Epithelial cell of esophagus (primary cell): ENCODE data around the gene DUSP22.

ENCODE experiments used
- DNase-seq: peaks from one replicate; pipeline ENCODE4 v3.0.0; 2010; ENCODE audit warnings: low read depth
- H3K4me3 ChIP-seq: 2 replicates; pipeline ENCODE4 v1.5.1; 2011; ENCODE audit warnings: mild to moderate bottlenecking, low read length, control low read depth
- TF ChIP-seq, protein P1 (sequence below): IDR thresholded peaks from 2 replicates; pipeline ENCODE4 v1.5.1; 2011; ENCODE audit warnings: low read depth, mild to moderate bottlenecking, low read length, control low read depth, inconsistent platforms; ENCODE audit not compliant: insufficient read depth; ENCODE audit errors: missing control alignments

The DUSP22 gene

DNA sequence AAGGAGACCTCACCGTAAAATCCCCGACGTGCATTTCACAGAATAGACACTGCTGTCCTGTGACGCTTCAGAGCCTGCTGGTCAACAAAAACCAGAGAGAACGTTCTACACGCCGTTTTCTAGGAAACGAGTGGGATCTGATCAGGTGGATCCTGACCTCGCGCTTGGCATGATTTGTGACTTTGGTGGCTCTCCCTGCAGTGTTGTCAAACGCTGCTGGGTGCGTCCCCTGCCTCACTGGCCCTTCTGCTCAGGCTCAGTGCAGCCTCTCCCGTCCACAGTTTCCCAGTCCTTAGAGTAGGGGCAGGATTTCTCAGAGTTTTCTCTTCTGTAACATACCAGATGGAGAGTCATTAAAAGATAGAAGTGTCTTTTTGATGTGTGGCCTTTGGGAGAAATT lies 71.6 kb downstream of the DUSP22 start:
- no peak overlapping the region for H3K4me3 ChIP-seq
- DNase-seq: no peak
- TF ChIP-seq, protein P1, sequence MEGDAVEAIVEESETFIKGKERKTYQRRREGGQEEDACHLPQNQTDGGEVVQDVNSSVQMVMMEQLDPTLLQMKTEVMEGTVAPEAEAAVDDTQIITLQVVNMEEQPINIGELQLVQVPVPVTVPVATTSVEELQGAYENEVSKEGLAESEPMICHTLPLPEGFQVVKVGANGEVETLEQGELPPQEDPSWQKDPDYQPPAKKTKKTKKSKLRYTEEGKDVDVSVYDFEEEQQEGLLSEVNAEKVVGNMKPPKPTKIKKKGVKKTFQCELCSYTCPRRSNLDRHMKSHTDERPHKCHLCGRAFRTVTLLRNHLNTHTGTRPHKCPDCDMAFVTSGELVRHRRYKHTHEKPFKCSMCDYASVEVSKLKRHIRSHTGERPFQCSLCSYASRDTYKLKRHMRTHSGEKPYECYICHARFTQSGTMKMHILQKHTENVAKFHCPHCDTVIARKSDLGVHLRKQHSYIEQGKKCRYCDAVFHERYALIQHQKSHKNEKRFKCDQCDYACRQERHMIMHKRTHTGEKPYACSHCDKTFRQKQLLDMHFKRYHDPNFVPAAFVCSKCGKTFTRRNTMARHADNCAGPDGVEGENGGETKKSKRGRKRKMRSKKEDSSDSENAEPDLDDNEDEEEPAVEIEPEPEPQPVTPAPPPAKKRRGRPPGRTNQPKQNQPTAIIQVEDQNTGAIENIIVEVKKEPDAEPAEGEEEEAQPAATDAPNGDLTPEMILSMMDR: no peak

DNA sequence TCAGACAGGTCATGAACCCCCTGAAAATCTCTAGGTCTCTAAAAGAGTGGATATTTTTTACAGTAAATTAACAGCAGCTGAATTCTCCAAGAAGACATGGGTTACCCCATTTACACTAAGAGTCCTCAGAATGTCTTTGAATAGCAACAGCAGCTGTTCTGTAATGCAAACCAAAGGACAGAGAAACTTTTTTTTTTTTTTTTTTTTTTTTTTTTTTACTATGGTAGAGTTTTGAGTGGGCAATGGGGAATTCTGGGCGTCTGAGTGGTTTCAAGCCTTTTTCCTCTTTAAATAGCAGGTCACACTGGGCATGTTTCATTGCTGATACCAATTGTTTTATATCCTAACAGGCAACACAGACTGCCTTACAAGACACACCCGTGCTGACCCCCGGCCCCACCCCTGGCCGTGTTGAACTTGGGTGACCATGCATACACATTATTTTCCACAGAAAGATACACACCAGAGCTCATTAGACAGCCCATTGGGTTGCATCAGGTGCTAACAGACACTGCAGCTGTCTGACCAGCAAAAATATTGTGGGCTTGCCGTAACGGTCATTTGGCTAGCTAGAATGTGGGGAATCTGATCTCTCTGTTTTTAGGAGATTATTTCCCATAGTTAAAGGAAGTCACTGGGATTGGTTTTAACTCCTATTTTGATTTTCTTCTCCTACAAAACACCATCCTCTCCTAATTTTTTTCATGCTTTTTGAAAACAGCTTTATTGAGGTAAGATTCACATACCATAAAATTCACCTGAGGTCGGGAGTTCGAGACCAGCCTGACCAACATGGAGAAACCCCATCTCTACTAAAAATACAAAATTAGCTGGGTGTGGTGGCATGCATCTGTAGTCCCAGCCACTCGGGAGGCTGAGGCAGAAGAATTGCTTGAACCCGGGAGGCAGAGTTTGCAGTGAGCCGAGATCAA lies 72.6 kb downstream of the DUSP22 start:
- no peak for DNase-seq
- no peak overlapping the region for H3K4me3 ChIP-seq
- TF ChIP-seq, protein P1: no peak

DNA sequence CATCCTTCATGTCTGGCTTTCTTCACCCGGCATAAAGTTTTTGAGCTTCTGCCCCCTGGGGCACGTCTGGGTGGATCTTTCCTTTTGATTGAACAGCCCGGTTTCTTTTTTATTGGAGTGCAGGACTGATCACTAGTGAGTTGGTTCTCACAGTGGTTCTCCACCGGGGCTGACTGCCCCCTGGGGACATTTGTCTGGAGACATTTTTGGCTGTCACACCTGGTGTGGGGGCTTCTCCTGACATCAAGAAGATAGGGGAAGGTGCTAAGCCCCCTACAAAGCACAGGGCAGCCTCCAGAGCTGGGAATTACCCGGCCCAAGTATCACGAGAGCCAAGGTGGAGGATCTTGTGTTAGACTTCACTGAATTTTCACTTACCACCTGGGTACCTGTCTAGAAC lies 73.5 kb downstream of the DUSP22 start:
- DNase-seq: no peak
- TF ChIP-seq, protein P1: no peak
- H3K4me3 ChIP-seq: no peak overlapping the region

DNA sequence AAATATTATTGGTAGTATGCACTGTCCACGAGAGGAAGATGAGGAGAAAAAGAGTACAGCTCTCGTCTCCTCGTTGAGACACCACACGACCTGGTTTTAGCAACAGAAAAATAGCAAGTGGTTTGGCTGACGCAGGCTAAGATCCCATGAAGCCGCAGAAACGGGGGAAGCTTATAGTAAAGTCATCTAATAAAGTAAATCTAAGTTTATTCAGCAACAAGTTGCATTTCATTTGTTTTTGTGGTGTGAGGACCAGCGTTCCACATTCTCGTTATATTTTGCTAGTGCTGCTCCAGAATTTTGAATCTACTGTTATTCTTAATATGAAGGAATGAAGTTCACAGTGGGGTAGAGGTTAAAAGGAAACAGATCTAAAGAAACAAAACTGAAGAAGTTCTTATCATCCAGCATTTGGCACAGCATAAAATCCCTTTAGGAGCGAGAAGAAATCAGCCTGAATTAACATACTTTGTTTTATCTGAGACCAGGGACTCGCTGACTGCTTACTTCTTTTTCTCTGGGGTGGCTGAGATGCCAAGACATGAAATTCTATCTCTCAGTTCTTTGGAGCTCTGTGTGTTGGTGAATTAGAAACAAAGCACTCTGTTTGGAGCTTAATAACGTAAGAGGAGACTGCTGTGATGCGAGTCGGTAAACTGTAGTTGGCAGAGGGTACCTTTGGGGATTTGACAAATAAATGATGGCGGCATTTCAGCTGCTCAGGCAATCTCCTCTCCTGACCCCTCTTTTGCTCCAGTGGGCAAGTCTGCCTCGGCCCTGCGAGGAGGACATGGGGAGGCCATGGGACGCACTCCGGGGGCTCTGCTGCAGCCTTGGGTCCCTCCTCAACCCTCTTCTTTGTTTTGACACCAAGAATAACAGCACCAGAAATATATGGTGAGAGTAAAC lies 74.4 kb downstream of the DUSP22 start:
- TF ChIP-seq, protein P1: no peak
- H3K4me3 ChIP-seq: no peak overlapping the region
- no peak for DNase-seq

DNA sequence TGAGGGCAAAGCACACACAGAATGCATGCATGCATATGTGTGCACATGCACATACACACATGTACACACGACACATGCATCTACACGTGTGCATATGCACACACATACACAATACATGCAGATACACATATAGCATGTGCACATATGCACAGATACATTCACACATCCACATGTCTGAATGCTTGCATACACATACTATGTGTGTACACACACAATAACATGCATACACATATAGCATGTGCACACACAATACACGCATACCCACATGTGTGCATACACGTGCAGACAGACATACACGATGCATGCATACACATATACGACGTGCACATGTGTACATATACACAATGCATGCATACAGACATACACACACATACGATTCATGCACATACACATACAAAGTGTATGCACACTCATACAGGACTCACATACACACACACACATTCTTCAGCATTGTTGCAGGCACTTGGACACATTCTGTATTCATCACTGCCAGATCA lies 75.1 kb downstream of the DUSP22 start:
- DNase-seq: no peak
- H3K4me3 ChIP-seq: no peak overlapping the region
- TF ChIP-seq, protein P1: no peak

DNA sequence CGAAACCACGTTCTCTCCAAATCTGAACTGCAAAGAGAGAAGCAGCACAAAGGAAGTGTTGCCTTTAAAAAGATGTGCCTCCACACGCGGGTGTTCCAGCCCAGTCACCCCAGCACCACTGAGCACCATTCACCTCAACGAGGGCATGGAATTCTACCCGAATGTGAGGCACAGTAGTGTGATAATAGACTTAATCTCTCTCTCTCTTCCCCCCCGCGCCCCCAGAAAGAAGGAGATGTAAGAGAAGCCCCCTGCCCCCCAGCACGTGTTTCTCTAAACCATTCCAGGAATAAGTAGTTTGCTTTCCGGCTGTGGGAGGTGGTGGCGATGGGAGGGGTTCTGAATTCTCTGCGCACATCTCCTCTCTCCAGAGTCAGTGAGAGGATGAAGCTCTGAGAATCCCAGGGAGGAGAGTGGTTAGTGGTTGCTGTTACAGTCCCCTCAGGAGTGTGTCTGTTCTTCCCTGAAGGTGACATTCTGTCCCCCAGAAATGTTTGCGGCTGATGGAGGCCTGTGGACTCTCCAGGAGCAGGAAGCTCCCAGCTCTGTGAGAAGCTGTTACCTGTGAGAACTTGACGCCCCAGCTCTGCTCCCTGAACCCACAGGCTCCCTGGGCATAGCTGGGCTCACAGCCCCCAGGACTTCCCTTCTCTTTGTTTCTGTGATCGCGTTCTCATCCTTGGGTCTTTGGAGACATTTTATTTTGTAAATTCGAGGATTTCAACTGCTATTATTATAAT lies 75.8 kb downstream of the DUSP22 start:
- TF ChIP-seq, protein P1: no peak
- DNase-seq: no peak
- no peak overlapping the region for H3K4me3 ChIP-seq
